ENCODE measurements around the gene WFDC2. TPM values are rescaled to one million over a fixed set of nuclear protein-coding genes. Genes with fewer than 3 reads are reported as not detected.
A peak's percentile ranks its signal among the peaks of the same experiment; 100 is the strongest.

The WFDC2 gene
- total RNA-seq, 4 donors from 2014 or later, result 2.1 to 12.4 (median 7.9) TPM; not detected in 1

DNA sequence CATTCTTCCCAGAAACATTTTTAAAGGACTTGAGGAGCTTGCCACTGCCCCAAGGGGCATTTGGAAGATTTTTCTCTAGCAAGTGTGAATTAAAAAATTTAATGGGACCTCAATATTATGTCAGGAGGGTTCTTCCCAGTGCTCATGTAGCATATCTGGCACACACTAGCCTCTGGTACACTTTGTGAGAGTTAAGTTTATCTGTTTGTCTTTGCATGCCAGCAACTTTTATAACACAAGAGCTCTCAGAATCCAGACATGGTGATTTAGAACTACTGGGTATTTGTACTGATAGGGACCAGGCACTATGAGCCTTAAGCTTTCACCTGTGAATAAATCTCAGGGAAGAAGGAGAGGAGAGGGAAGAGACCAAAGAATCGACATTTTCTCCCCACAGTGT, 33.0 kb downstream of the WFDC2 start:
- no peak for DNase-seq
- Histone ChIP-seq H3K9me3 (no peaks in the 10 kb centered on the region), H3K27ac (no peak overlapping the region)

DNA sequence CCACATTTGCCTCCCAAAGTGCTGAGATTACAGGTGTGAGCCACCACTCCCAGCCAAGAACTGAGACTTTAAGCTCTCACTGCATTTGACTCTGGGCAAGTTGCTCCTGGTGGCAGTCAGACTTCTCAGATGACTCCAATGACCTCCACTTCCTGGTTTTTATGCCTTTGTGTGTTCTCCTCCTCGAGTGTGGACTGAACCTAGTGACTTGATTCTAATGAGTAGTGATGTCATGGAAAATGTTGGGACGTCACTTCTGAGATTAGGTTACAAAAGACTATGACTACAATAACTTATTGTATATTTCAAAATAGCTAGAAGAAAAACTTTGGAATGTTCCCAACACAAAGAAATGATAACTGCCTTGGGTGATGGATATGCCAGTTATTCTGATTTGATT, 33.9 kb downstream of the WFDC2 start:
- TF ChIP-seq POLR2A (IDR thresholded peaks at IDR 0.05), result no peak
- TF ChIP-seq, protein P1, sequence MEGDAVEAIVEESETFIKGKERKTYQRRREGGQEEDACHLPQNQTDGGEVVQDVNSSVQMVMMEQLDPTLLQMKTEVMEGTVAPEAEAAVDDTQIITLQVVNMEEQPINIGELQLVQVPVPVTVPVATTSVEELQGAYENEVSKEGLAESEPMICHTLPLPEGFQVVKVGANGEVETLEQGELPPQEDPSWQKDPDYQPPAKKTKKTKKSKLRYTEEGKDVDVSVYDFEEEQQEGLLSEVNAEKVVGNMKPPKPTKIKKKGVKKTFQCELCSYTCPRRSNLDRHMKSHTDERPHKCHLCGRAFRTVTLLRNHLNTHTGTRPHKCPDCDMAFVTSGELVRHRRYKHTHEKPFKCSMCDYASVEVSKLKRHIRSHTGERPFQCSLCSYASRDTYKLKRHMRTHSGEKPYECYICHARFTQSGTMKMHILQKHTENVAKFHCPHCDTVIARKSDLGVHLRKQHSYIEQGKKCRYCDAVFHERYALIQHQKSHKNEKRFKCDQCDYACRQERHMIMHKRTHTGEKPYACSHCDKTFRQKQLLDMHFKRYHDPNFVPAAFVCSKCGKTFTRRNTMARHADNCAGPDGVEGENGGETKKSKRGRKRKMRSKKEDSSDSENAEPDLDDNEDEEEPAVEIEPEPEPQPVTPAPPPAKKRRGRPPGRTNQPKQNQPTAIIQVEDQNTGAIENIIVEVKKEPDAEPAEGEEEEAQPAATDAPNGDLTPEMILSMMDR (IDR thresholded peaks at IDR 0.05), result no peak
- Histone ChIP-seq H3K4me3 (no peak overlapping the region), H3K9me3 (no peaks in the 10 kb centered on the region), H3K36me3 (no peaks in the 10 kb centered on the region), H3K27ac (no peak overlapping the region), H3K27me3 (no peaks in the 10 kb centered on the region), H3K4me1 (peaks cover 0 to 13% (median 0%) of the 10 kb centered on the region in 4 donors)
- no peak for DNase-seq

More for the DNA sequence above, 33.0 kb downstream of the WFDC2 start:
- Histone ChIP-seq H3K27me3 (no peaks in the 10 kb centered on the region), H3K36me3 (no peaks in the 10 kb centered on the region), H3K4me1 (peaks cover 0 to 13% (median 0%) of the 10 kb centered on the region in 4 donors), H3K4me3 (no peak overlapping the region)
- TF ChIP-seq POLR2A (IDR thresholded peaks at IDR 0.05), result no peak
- TF ChIP-seq, protein P1 (IDR thresholded peaks at IDR 0.05), result no peak

DNA sequence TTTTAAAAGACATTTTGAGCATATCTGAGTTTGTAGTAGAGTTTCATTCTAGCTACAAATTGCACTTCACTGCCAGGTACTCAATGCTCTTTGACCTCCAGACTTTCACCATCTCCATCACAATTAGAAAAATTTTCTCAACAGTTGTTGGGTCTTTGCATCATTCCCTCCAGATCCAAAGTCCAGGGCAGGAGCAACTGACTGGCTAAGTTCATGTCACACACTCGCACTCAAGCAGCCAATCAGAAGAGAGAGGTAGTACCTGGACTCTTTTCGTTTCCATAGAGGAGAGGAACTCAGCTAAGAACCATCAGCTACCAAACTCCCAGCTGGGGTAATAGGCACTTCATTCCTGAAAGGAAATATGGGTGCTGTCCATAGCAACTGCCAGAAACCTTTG, 36.8 kb downstream of the WFDC2 start:
- DNase-seq, result no peak
- no peak for TF ChIP-seq POLR2A (IDR thresholded peaks at IDR 0.05)
- TF ChIP-seq, protein P1 (IDR thresholded peaks at IDR 0.05), result no peak
- Histone ChIP-seq H3K4me3 (no peak overlapping the region), H3K9me3 (no peaks in the 10 kb centered on the region), H3K27ac (no peak overlapping the region), H3K4me1 (peaks cover 0 to 4% (median 0%) of the 10 kb centered on the region in 4 donors), H3K27me3 (no peaks in the 10 kb centered on the region), H3K36me3 (no peaks in the 10 kb centered on the region)

DNA sequence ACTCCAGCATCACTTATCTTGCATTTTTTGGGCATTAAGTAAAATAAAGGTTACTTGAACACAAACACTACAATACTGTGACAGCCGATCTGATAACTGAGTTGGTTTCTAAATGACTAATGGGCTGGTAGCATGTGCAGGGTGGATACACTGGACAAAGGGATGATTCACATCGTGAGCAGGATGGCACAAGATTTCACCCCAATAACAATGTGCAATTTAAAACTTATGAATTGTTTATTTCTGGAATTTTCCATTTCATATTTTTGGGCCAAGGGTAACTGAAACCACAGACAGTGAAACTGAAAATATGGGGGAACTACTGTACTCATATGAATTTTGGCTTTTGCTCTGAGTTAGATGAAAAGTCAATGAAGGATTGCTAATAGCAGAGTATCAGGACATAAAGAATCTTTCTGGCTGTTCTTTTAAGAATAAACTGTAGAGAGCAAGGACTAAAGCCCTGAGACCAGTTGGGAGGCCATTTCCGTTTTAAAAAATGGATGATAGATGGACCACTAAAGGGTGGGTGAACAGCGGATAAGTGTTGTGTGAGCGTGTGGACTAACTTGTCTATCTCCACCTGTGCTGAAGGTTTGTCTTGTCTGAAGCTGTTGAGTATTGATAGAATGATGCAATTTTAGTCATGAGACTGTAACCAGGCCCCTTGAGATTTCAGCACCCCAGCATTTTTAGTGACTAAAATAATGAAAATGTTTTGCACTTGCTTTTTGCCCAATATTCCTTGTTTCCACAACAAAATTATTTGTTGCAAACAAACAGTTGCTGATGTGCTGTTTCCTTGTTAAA, 37.7 kb downstream of the WFDC2 start:
- no peak overlapping the region for H3K27ac ChIP-seq
- H3K4me3 ChIP-seq, result no peak overlapping the region
- H3K9me3 ChIP-seq, result no peaks in the 10 kb centered on the region
- DNase-seq, result no peak
- no peaks in the 10 kb centered on the region for H3K36me3 ChIP-seq
- H3K4me1 ChIP-seq, result peaks cover 0 to 4% (median 0%) of the 10 kb centered on the region in 4 donors
- TF ChIP-seq, protein P1 (IDR thresholded peaks at IDR 0.05), result no peak
- TF ChIP-seq POLR2A (IDR thresholded peaks at IDR 0.05), result no peak
- H3K27me3 ChIP-seq, result no peaks in the 10 kb centered on the region

DNA sequence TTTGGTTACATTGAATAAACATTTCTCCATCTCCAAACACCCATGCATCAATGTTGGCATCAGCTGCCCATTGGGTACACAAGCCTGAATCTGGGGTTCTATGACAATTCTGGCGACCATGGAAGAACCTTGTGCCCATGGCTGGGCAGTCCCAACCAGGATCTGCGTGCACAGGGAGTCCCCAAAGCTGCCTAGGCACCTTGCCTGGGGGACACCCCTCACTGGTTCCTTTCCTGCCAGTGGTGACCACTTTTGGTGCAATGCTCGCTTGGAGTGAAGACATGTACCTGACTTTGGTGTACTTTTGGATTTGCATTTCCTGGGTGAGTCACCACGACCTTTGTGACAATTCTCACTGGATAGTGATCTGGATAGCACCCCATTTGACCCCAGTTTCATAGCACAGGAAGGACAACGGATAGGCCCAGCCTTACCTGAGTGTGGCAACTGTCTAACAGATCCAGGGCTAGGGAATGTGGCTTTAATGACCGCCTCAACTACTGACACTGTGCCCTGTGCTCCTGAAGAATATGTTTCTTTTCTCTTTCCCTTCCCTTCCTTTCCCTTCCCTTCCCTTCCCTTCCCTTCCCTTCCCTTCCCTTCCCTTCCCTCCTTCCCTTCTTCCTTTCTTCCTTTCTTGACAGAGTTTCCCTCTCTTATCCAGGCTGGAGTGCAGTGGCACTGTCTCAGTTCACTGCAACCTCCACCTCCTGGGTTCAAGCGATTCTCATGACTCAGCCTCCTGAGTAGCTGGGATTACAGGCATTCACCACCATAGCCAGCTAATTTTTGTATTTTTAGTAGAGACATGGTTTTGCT, 38.7 kb downstream of the WFDC2 start:
- Histone ChIP-seq H3K27ac (peak overlapping the region in 1 of 4 donors; percentile 43), H3K4me1 (peaks cover 0 to 4% (median 0%) of the 10 kb centered on the region in 4 donors), H3K36me3 (no peaks in the 10 kb centered on the region), H3K9me3 (no peaks in the 10 kb centered on the region), H3K27me3 (no peaks in the 10 kb centered on the region), H3K4me3 (no peak overlapping the region)
- peak in 1 of 3 donors; percentile 75 for DNase-seq
- TF ChIP-seq, protein P1 (IDR thresholded peaks at IDR 0.05), result no peak

All from Peyer's patch (tissue), 4 donors.